CD14-positive monocyte (primary cell): Measurements from ENCODE around the gene FBXW7. TPM values are rescaled to one million over a fixed set of nuclear protein-coding genes. Genes with fewer than 3 reads are reported as not detected.
A peak's percentile ranks its signal among the peaks of the same experiment; 100 is the strongest.

ENCODE experiments used
- DNase-seq, 3 donors: peaks; one replicate each; pipeline ENCODE4 v3.0.0-alpha.2; 2011 to 2022
- H2AFZ ChIP-seq: 2 replicates; pipeline ENCODE4 v1.6.0; 2012; ENCODE audit warnings: mild to moderate bottlenecking, low read depth, low read length, inconsistent platforms; ENCODE audit not compliant: insufficient read depth, poor library complexity, severe bottlenecking
- H3K27ac ChIP-seq, 2 donors: 1 replicate in 1 of 2; 2 replicates in 1 of 2; pipeline ENCODE4 v1.5.1; 2012 to 2013; ENCODE audit warnings: low read length in 2 of 2, control low read depth in 1 of 2, inconsistent platforms in 1 of 2, low read depth in 1 of 2, mild to moderate bottlenecking in 1 of 2
- H3K27me3 ChIP-seq, 2 donors: one replicate each; pipeline versions ENCODE4 v1.6.0 to v1.6.1; 2011 to 2013; ENCODE audit warnings: low read length in 2 of 2; ENCODE audit not compliant: control insufficient read depth in 2 of 2, insufficient read depth in 2 of 2
- H3K36me3 ChIP-seq, 2 donors: replicated peaks in 1 of 2; 1 replicate in 1 of 2; 2 replicates in 1 of 2; pipeline versions ENCODE4 v1.5.1 to v1.6.1; 2012 to 2013; ENCODE audit warnings: low read length in 2 of 2, control low read depth in 1 of 2, inconsistent platforms in 1 of 2, mild to moderate bottlenecking in 1 of 2; ENCODE audit not compliant: insufficient read depth in 2 of 2, control insufficient read depth in 1 of 2
- H3K4me1 ChIP-seq, 2 donors: 1 replicate in 1 of 2; 2 replicates in 1 of 2; pipeline versions ENCODE4 v1.5.1 to v1.6.1; 2012 to 2013; ENCODE audit warnings: low read length in 2 of 2, control low read depth in 1 of 2, inconsistent platforms in 1 of 2, mild to moderate bottlenecking in 1 of 2, moderate library complexity in 1 of 2; ENCODE audit not compliant: insufficient read depth in 2 of 2, control insufficient read depth in 1 of 2
- H3K4me2 ChIP-seq: replicated peaks from 2 replicates; pipeline ENCODE3; 2012; ENCODE audit warnings: low read length, moderate library complexity, mild to moderate bottlenecking; ENCODE audit not compliant: poor library complexity, severe bottlenecking; ENCODE audit errors: extremely low read depth
- H3K4me3 ChIP-seq, 3 experiments: fragments of 200-600 bp in 1 of 3; sonication (generic) in 1 of 3; replicated peaks in 1 of 3; 1 replicate in 2 of 3; 2 replicates in 1 of 3; pipeline ENCODE4 v1.5.1; 2011 to 2013; ENCODE audit warnings: low read length in 3 of 3, mild to moderate bottlenecking in 3 of 3, control low read depth in 2 of 3, low read depth in 2 of 3, inconsistent platforms in 1 of 3, moderate library complexity in 1 of 3
- H3K79me2 ChIP-seq: 2 replicates; pipeline ENCODE4 v1.6.0; 2012; ENCODE audit warnings: mild to moderate bottlenecking, control low read depth, inconsistent platforms, low read length, moderate library complexity; ENCODE audit not compliant: insufficient read depth
- H3K9ac ChIP-seq: 2 replicates; pipeline ENCODE4 v1.6.0; 2017; ENCODE audit warnings: low read length, mild to moderate bottlenecking; ENCODE audit not compliant: insufficient read depth, poor library complexity, severe bottlenecking
- H3K9me3 ChIP-seq, 2 donors: replicated peaks in 1 of 2; 1 replicate in 1 of 2; 2 replicates in 1 of 2; pipeline versions ENCODE4 v1.5.1 to v1.6.1; 2012 to 2013; ENCODE audit warnings: low read length in 2 of 2, control low read depth in 1 of 2; ENCODE audit not compliant: control insufficient read depth in 1 of 2, insufficient read depth in 1 of 2
- H4K20me1 ChIP-seq: 2 replicates; pipeline ENCODE4 v1.6.0; 2012; ENCODE audit warnings: mild to moderate bottlenecking, low read length, control low read depth, moderate library complexity; ENCODE audit not compliant: insufficient read depth
- H3K27ac Mint-ChIP-seq, 7 donors: one replicate each; pipeline ENCODE4 v1.8.0; 2020; ENCODE audit warnings: mild to moderate bottlenecking in 7 of 7, mixed read lengths in 7 of 7, moderate library complexity in 6 of 7, inconsistent platforms in 2 of 7
- H3K27me3 Mint-ChIP-seq, 3 donors: one replicate each; pipeline ENCODE4 v1.8.0; 2021 to 2022; ENCODE audit warnings: low read depth in 3 of 3, mild to moderate bottlenecking in 3 of 3, mixed read lengths in 3 of 3, moderate library complexity in 3 of 3, inconsistent platforms in 1 of 3
- H3K36me3 Mint-ChIP-seq, 2 donors: one replicate each; pipeline ENCODE4 v1.8.0; 2020; ENCODE audit warnings: mixed read lengths in 2 of 2, inconsistent platforms in 1 of 2, mild to moderate bottlenecking in 1 of 2
- H3K4me1 Mint-ChIP-seq: one replicate; pipeline ENCODE4 v1.8.0; 2020; ENCODE audit warnings: mild to moderate bottlenecking, mixed read lengths
- H3K4me3 Mint-ChIP-seq, 2 donors: one replicate each; pipeline ENCODE4 v1.8.0; 2020; ENCODE audit warnings: mild to moderate bottlenecking in 2 of 2, mixed read lengths in 2 of 2, moderate library complexity in 1 of 2
- H3K9me3 Mint-ChIP-seq, 7 donors: one replicate each; pipeline ENCODE4 v1.8.0; 2020 to 2022; ENCODE audit warnings: mixed read lengths in 7 of 7, mild to moderate bottlenecking in 6 of 7, moderate library complexity in 6 of 7, inconsistent platforms in 2 of 7
- WGBS: methylation state at CpG from one replicate; pipeline ENCODE4 v1.1.5; 2013; ENCODE audit warnings: missing lambda C conversion rate; ENCODE audit not compliant: insufficient coverage; 5-methylcytosine and 5-hydroxymethylcytosine counted together
- intact Hi-C, 2 donors: fragments of 100-400 bp; cut with micrococcal nuclease; formaldehyde crosslinking; loops; one replicate each; pipeline versions ENCODE4 v1.15.0 to v1.15.1; 2023
- polyA plus RNA-seq, 3 donors: library from polyadenylated mRNA; depleted of rRNA in 1 of 3; unstranded in 2 of 3; stranded (reverse) in 1 of 3; fragments of 300-500 nt in 2 of 3; fragments of >200 nt in 1 of 3; fragmentation: Illumina TruSeq in 2 of 3; gene quantifications; 1 replicate in 2 of 3; 2 replicates in 1 of 3; pipeline ENCODE4 v1.2.3, GENCODE V29; 2012 to 2021
- TF ChIP-seq, protein P1 (sequence below): fragments of 200-600 bp; IDR thresholded peaks from one replicate; pipeline ENCODE4 v1.8.0; 2022; ENCODE audit warnings: antibody characterized with exemption, mild to moderate bottlenecking

Gene FBXW7
- polyA plus RNA-seq, 3 donors, result 25.1 to 44.9 (median 35.6) TPM

- peaks cover 25% of the 10 kb centered on the region for H3K4me1 Mint-ChIP-seq
- Histone ChIP-seq H3K9me3 (peaks cover 0 to 3% of the 10 kb centered on the region in 2 donors), H3K27me3 (no peaks in the 10 kb centered on the region), H3K4me2 (no peak overlapping the region), H2AFZ (no peak overlapping the region), H3K4me1 (peaks cover 10 to 31% of the 10 kb centered on the region in 2 donors), H4K20me1 (peaks cover 57% of the 10 kb centered on the region), H3K9ac (no peak overlapping the region), H3K36me3 (no peaks in the 10 kb centered on the region), H3K27ac (peak overlapping the region in 1 of 2 donors; percentile 72), H3K4me3 (no peak overlapping the region), H3K79me2 (peaks cover 10% of the 10 kb centered on the region)
- no peaks in the 10 kb centered on the region for H3K27me3 Mint-ChIP-seq
- H3K27ac Mint-ChIP-seq, result peak overlapping the region in 3 of 7 donors; percentile 62 to 85 (median 73)
- peak; percentile 43 to 80 (median 63) for DNase-seq
- peaks cover 0 to 2% (median 0%) of the 10 kb centered on the region in 7 donors for H3K9me3 Mint-ChIP-seq
- H3K36me3 Mint-ChIP-seq, result peaks cover under 1 to 6% of the 10 kb centered on the region in 2 donors
- no CpG with 5 or more reads among the region's 6 CpGs for WGBS
- H3K4me3 Mint-ChIP-seq, result no peak overlapping the region
- intact Hi-C loops, result no loop called here
- TF ChIP-seq, protein P1, sequence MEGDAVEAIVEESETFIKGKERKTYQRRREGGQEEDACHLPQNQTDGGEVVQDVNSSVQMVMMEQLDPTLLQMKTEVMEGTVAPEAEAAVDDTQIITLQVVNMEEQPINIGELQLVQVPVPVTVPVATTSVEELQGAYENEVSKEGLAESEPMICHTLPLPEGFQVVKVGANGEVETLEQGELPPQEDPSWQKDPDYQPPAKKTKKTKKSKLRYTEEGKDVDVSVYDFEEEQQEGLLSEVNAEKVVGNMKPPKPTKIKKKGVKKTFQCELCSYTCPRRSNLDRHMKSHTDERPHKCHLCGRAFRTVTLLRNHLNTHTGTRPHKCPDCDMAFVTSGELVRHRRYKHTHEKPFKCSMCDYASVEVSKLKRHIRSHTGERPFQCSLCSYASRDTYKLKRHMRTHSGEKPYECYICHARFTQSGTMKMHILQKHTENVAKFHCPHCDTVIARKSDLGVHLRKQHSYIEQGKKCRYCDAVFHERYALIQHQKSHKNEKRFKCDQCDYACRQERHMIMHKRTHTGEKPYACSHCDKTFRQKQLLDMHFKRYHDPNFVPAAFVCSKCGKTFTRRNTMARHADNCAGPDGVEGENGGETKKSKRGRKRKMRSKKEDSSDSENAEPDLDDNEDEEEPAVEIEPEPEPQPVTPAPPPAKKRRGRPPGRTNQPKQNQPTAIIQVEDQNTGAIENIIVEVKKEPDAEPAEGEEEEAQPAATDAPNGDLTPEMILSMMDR, result no peak
Measured at GRCh38 chr4:152357206-152357605, 178.7 kb downstream of the FBXW7 start.

- Mint-ChIP-seq H3K4me1 (peaks cover 25% of the 10 kb centered on the region), H3K27ac (no peak overlapping the region), H3K27me3 (no peaks in the 10 kb centered on the region), H3K36me3 (peaks cover 0 to 6% of the 10 kb centered on the region in 2 donors), H3K9me3 (peaks cover 0 to 2% (median 0%) of the 10 kb centered on the region in 7 donors), H3K4me3 (no peak overlapping the region)
- intact Hi-C loops, result no loop called here
- no CpG with 5 or more reads among the region's 1 CpG for WGBS
- peaks cover 60% of the 10 kb centered on the region for H4K20me1 ChIP-seq
- no peak overlapping the region for H2AFZ ChIP-seq
- peaks cover 10% of the 10 kb centered on the region for H3K79me2 ChIP-seq
- H3K36me3 ChIP-seq, result no peaks in the 10 kb centered on the region
- DNase-seq, result no peak
- peaks cover 10 to 31% of the 10 kb centered on the region in 2 donors for H3K4me1 ChIP-seq
- H3K9me3 ChIP-seq, result peaks cover 0 to 3% of the 10 kb centered on the region in 2 donors
- no peak overlapping the region for H3K4me3 ChIP-seq
- no peaks in the 10 kb centered on the region for H3K27me3 ChIP-seq
- peak overlapping the region in 1 of 2 donors; percentile 44 for H3K27ac ChIP-seq
- H3K9ac ChIP-seq, result no peak overlapping the region
- TF ChIP-seq, protein P1, result no peak
- H3K4me2 ChIP-seq, result no peak overlapping the region
Measured at GRCh38 chr4:152356428-152357034, 179.4 kb downstream of the FBXW7 start.
